HL-60 (cell line): Measurements from ENCODE around the gene KLRC1.
"Not testable (repeated sequence)": the region's sequence is repeated elsewhere in the genome, so short reads cannot be mapped to it uniquely, and the experiment has no call there.

Source experiments
- CTCF ChIP-seq: IDR thresholded peaks from one replicate; pipeline ENCODE4 v1.5.1; 2011; ENCODE audit warnings: low read length, control low read depth, inconsistent platforms; ENCODE audit not compliant: insufficient read depth
- POLR2AphosphoS5 ChIP-seq: IDR thresholded peaks from 2 replicates; pipeline ENCODE4 v1.6.1; 2012; ENCODE audit warnings: low read depth

DNA sequence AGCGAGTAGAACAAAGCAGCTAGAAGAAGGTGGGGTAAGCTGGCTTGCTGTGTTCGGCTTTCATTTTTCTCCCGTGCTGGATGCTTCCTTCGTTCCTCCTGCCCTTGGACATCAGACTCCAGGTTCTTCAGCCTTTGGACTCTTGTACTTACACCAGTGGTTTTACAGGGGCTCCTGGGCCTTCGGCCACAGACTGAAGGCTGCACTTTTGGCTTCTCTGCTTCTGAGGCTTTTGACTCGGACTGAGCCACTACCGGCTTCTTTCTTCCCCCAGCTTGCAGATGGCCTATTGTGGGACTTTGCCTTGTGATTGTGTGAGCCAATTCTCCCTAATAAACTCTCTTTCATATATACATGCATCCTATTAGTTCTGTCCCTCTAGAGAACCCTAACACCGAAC, 27.2 kb downstream of the KLRC1 start:
- TF ChIP-seq CTCF, POLR2AphosphoS5: not testable (repeated sequence)
